GM18858 (cell line): ENCODE results near the gene PALD1.
"Not testable (repeated sequence)": the region's sequence is repeated elsewhere in the genome, so short reads cannot be mapped to it uniquely, and the experiment has no call there.

Source experiments
- ATAC-seq: cut with Tn5 transposase; IDR thresholded peaks from one replicate; pipeline ENCODE4 v1.9.1; 2021; ENCODE audit not compliant: unreplicated experiment

Gene PALD1

DNA sequence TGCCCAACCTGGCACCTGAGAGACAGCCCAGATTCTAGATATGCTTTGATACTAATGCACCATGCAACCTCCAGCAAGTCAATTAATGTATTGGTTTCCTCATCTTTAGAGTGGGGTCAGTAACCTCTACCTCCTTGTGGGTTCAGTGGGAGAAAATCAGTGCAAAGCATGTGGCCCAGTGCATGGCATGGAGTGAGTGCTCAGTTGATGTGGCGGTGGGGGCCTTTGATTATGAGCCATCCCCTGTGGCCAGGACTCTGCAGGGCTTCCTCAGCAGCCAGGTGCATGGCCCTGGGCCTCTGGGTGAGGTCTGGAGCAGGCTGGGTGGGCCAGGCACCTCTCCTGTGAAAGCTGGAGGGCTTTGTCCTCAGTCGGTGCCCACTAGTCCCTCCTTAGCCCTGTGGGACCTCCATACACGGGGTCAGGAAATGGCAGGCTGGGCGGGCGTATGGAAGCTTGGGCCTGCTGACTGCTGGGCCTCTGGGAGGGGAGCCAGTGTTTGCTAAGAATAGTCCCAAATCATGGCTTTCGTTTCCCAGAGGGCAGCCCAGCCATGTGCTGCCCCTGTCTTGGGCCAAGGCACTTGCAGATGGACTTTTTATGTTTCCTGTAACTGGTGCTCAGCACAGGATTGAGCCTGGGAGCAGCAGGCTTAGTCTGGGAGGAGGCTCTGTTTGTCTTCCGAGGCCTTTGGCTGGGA lies 3.4 kb downstream of the PALD1 start:
- ATAC-seq, result no peak

DNA sequence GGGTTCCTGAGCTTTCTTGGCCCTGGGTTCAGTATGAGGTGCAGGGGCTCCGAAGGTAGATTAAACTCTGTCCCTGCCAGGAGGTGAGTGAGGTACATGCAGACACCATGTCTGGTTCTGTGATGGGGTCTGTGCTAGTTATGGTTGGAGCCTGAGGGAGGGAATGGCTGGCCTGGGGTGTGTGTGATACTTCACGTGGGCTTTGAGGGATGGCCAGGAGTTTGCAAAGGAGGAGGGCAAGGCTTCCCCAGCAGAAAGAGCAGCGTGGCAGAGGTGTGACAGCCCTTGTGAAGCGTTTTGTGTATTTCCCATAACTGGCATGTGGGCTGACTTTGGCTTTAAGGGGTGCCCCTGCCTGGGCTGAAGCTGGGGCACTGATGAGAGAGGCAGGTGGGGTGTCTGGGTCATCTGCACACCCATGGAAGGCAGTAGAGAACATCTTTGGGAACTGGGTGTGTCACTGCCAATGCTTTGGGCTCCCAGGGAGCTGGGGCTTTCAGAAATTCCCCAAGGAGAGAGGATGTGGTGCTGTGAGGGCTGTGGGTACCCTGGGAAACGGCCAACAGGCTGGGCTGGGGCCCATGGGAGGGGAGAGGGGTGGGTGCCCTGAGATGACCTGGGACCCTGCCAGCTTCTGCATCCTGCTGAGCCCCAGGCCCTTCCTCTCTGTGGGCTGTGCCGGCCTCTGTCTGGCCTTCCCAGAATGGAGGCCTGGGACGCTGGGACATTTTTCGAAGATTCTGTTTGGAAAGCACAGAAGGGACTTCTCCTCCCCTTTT lies 4.6 kb downstream of the PALD1 start:
- no peak for ATAC-seq

DNA sequence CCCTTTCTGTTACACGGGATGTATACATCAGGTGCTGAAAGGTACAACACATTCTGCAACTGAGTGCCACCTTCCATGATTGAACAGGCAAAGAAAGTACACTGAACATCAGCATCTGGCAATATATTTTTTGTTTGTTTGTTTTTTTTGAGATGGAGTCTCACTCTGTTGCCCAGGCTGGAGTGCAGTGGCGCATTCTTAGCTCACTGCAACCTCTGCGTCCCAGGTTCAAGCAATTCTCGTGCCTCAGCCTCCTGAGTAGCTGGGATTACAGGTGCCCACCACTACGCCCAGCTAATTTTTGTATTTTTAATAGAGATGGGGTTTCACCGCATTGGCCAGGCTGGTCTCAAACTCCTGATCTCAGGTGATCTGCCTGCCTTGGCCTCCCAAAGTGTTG lies 5.3 kb downstream of the PALD1 start:
- ATAC-seq, result not testable (repeated sequence)

DNA sequence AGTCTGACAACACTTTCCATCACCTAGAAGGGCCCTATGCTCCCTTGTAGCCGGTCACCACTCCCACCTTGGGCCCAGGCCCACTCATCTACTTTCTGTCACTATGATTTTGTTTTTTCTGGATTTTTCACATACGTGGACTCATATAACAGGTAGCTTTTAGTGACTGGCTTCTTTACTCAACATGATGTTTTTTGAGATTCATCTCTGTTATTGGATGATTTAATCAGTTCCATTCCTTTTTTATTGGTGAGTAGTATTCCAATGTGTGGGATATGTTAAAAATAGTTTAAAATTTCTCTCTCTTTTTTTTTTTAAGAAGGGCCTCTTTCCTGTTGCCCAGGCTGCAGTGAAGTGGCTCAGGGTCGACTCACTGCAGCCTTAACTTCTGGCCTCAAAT lies 9.3 kb downstream of the PALD1 start:
- no peak for ATAC-seq

DNA sequence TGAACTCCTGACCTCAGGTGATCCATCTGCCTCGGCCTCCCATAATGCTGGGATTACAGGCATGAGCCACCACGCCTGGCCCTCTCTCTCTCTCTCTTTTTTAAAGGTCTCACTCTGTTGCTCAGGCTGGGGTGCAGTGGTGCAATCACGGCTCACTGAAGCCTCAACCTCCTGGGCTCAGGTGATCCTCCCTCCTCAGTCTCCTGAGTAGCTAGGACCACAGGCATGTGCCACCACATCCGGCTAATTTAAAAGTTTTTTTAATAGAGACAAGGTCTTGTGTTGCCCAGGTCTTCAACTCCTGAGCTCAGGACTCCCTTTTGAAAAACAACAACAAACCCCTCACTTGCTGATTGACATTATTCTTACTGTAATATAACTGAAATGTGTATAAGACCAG lies 11.6 kb downstream of the PALD1 start:
- no peak for ATAC-seq

DNA sequence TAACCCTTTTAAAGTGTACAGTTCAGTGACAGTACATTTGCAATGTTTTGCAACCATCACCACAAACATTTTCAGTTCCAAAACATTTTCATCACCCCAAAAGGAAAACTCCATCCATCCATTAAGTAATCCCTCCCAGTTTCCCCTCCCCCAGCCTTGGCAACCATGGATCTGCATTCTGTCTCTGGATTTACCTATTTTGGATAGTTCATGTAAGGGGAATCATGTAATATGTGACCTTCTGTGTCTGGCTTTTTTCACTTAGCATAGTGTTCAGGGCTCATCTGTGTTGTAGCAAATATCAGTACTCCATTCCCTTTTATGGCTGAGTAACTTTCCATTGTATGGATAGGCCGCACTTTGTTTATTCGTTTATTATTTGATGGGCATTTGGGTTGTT lies 13.0 kb downstream of the PALD1 start:
- no peak for ATAC-seq

DNA sequence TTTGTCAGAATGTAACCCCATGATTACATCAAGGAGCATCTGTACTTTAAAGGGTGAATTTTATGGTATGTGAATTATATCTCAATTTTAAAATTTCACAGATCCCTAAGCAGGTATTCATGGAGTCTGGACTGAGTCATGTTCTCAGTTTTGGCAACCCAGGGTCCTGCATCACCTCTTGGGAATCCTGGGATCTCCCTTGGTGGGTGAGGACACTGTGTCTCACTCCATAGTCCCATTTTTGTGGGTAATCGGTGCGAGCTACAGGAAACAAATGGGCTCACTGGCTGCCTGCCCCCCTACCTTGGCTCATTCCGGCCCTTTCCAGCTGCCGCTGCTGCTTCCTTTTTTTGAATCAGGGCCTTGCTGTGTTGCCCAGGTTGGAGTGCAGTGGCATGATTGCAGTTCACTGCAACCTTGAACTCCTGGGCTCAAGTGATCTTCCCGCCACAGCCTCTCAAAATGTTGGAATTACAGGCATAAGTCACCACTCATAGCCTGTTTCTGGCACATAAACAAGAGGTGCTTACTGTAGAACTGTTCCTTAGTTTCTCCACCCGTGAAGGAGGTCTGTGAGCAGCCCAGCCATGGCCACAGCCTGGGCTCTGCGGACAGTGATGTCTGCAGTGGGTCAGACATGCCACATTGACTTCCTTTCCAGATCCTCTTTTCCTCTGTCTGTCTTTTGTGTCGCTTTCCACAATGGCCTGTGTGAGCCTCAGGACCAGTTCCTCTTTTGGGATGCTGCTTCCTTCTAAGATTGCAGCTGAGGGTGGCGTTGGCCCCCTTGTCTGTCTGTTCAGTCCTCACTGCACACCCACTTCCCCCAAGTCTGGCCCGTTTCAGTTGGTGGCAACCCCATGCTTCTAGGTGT lies 14.5 kb downstream of the PALD1 start:
- no peak for ATAC-seq

DNA sequence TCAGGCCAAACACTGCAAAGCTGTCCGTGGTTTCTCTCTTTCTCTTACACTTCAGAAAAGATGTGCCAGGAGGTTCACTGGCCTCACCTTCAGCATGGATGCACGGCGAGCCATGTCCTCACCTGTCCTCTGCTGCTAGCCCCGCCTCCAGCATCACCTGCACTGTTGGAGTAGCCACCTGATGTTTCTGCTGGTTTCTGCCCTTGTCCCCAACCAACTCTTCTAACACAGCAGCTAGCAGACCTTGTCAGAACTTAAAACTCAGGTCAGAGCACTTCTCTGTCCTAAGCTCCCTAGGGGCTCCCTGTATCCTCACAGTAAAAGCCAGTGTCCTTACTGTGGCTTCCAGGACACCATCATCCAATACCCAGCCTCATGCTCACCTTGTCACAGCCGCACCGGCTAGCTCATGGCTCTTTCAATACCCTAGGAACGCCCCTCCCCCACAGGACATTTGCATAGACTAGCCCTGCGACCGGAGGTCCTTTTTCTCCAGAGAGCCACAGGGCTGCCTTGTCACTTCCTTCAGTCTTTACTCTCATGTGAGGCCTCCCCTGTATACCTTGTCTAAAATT lies 15.2 kb downstream of the PALD1 start:
- ATAC-seq, result peak; percentile 49

DNA sequence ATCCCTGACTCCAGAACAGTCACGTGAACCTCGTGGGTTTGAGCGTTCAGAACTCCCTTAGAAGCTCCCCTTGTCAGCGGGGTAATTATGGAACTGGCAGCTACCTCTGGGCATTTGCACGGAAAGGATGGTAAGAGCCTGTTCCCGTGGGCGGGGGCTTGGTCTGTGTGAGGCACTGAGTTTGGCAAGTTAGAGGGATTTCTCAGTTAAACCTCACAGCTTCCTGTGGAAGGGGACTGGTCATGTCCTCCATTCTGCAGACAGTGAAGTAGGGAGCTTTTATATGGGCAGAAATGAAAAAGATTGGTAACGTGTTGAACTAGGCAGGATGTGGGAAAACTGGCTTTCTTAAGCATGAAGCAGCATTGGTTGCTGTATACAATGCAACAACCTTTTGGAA lies 16.0 kb downstream of the PALD1 start:
- no peak for ATAC-seq

DNA sequence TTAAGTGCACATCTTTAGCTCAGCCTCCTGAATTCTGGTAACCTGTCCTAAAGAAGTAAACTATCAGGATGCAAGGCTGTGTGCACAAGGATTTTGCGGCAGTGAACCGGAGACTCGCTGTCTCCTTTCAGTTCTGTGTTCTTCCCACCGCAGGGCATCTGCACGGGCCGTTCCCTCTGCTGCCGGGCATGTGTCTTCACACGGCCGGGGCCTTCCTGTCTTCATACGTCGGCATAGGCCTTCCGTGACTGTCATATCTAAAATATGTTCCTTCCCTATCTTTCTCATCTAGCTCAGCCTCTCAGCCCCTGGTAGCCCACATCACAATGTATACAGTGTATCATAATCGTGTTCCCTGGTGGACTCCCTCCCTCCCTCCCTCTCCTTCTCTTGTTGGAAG lies 16.4 kb downstream of the PALD1 start:
- ATAC-seq, result no peak

DNA sequence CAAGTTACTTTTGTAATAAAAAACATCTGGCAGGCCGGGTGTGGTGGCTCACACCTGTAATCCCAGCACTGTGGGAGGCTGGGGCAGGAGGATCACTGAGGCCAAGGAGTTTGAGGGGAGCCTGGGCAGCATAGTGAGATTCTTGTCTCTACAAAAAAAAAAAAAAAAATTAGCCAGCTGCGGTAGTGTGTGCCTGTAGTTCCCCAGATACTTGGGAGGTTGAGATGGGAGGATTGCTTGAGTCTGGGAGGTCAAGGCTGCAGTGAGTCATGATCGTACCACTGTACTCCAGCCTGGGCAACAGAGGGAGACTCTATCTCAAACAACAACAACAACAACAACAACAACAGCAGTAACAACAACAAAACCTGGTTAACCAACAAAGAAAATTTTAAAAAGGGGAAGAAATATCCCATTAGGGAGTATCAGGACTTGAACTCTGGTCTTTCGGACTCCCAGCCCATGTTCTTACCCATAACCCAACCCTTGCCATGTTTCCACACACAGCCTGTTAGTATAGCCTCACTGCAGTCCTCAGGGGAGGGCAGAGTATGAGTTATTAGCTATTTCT lies 17.2 kb downstream of the PALD1 start:
- no peak for ATAC-seq

DNA sequence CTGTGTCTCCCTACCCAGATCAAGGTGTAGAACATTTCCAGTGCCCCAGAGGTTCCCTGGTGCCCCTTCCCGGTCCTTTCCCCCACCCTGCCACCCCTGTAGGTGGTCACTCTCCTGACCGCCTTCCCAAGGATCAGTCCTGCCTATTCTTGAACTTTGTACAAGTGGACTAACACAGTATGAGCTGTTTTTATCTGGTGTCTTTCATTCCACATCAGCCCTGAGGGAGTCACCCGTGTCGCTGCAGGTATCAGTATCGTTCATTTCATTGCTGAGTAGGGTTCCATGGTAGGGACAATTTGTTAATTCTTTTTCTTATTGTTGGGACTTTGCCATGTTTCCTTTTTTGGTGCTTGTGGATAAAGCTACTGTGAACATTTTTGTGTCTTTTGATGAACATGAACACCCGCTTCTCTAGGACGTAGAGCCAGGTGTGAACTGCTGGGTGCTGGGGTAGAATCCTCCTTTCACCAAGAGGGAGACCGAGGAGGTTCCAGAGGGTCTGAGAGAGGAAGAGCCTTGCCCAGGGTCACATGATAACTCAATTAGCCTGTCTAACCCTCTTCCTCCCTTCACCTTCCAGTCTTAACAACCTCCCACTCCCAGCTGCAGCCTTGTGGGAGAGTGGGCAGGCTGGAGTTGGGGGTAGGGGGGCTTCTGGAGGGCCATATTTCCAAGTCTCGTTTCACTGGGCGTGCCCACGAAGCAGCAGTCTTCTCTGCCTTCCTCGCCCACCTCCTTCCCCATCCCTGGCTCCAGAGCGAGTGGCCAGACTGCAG lies 18.0 kb downstream of the PALD1 start:
- ATAC-seq, result no peak

DNA sequence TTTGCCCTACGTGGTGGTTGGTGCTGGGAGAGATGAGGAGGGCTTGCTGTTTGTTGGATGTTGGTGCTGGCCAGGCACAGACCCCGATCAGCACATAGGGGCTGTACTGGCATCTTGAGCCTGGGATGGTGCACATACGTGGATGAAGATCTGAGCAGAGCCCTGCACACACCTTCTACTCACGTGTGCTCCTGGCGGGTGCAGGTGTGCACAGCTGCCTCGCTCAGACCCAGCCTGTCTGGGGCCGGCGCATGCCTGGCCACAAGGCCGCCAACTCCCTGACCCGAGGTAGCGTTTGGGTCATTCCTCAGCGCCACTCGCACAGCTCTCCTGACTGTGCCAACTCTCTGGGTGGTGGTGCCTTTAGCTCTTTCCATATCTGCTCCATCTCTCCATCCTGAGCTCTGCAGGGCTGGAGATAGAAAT lies 18.6 kb downstream of the PALD1 start:
- ATAC-seq, result no peak

DNA sequence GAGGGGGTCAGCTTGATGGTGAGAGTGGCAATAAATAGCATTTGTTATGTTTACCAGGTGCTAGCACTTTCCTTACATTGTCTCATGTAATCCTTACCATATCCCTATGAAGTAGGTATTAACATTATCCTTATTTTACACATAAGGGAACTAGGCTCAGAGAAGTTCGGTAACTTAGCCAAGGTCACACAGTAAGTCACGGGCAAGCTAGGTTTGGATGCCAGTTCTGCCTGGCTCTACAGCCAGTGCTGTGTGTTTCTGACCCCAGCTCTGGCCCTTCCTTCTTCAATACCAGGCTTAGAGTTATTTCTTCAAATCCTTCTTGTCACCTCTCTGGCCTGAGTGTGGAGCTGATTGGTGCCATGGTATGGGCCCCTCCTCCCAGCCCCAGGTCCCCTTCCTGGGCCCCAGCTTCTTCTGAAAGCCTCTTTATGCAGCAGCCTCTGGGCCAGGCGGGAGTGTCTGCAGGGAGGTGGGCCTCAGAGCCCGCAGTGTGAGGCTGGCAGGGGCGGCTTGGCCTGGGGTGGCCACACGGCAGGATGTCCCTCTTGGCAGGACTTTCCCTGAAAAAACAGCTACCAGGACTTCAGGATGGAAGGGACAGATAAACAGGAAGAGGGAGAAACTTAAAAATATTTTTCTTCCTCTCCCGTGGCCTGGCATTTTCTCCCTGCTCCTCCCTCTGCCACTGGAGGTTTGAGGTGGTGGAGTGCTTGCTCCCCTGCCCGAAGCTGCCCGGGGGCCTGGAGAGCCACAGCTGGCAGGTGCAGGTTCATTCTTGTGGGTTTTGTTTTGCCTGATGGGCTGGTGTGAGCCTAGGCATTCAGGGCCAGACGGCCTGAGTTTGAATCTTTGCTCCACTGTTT lies 20.6 kb downstream of the PALD1 start:
- ATAC-seq, result no peak

DNA sequence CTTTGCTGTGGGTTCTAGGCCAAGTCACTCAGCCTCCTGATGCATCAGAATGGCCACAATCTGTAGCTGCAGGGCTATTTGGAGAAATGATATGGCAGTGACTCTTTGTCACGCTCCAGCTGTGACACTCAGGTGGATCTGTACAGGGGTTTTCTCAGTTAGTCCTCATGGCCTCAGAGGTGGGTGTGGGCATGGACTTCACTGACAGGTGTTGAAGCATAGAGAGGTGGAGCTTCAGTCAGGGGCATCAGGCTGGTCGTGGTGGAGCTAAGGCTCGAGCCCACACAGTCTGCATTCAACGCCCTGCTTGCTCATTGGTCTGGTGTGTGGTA lies 21.2 kb downstream of the PALD1 start:
- ATAC-seq, result no peak

DNA sequence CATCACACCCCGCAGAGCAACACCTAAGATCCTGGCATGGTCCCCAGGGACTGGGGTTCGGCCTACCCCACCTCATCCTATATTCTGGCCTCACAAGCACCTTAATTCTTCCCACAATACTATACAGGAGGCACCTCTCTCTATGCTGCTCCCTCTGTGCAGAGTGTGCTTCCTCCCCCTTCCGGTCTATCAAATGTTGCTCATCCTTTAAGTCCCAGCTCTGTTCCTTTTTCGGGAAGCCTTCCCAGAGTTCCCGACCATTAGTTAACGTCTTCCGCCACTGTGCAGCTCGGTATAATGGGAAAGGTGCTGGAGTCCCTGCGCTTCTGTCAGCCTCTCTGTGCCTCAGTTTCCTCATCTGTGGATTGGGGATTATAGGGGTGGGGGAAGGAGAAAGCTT lies 21.8 kb downstream of the PALD1 start:
- ATAC-seq, result no peak

DNA sequence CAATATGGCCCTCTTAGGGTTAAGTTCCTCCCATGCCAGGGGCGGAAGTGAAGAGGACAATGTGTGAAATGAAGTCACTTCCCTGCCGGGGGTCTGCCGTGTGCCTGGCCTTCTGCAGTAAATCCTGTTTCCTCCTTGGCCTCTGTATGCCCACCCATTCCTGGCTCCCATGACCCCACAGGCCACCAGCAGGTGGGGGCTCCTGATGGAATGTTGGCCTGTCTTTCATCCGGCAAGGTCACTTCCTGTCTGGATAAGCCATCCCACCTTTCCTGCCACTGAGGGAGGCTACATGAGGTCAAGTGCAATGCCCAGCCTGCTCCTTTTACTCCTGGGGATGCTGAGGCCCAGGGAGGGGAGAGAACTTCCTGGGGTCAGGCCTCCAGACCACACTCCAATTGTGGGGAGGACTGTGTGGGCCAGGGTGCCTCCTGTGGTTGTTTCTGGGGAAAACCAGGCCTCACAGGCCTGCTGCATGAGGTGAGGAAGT lies 22.3 kb downstream of the PALD1 start:
- ATAC-seq, result no peak

DNA sequence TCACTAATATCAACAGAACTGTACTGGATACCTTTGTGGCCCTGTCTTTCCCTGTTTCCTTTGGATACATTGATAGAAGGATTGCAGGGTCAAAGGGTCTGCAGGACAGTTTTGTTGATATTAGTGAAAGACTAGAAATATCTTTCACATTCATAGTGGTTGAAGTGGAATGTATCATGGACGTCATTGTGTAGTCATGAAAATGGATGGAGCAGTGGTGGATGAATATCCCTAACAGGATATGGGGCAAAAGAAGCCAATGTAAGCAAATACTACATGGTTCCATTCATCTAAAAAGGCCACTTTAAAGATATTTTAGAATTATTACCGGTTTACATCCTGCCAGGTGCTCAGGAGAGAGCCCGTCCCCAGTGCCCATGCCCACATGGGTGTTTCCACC lies 23.8 kb downstream of the PALD1 start:
- ATAC-seq, result no peak

DNA sequence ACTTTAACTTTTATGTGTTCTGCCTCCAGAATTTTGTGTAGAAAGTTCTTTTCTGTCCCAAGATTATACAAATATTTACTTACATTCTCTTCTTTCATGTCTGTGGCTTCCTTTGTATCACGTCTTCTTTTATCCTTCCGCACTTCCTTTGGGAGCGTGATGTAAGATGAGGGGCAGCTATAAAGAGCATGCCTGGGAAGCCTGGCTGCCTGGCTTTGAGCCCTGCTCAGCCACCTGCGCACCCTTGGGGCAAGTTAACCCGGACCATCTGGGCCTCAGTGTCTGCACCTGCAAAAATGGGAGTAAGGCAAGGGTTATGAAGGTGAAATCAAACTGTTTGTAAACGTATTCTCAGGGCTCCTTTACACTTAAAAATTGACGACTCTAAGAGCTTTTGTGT lies 25.2 kb downstream of the PALD1 start:
- ATAC-seq, result no peak
